K562 (cell line): Measurements from ENCODE around the gene XKR7. TPM values are rescaled to one million over a fixed set of nuclear protein-coding genes. Genes with fewer than 3 reads are reported as not detected.

ENCODE experiments used
- ATAC-seq: fragments of 200-7000 bp; cut with Tn5 transposase; 3 replicates; pipeline ENCODE4 v1.9.1; 2020; ENCODE audit warnings: moderate library complexity
- BruUV-seq: library from RNA; stranded (reverse); fragments of 400-500 nt; replicated peaks from 2 replicates; lab custom pipeline; 2021; lab: Mats Ljungman, UMichigan
- CTCF ChIA-PET: fragments of 300-600 bp; formaldehyde crosslinking; extraction: SDS; loops from one replicate; lab custom pipeline; 2021; ENCODE audit warnings: low intra/inter-chr PET ratio; lab: Yijun Ruan, JAX
- POLR2A ChIA-PET: fragments of 300-600, 350-650 bp; sonication (Branson Sonifier 250); formaldehyde crosslinking; extraction: SDS; loops from one replicate; lab custom pipeline; 2021; ENCODE audit warnings: antibody characterized with exemption, inconsistent platforms; lab: Yijun Ruan, JAX
- DNase-seq, 4 experiments: peaks; one replicate each; pipeline versions ENCODE4 v3.0.0 to v3.0.0-alpha.2; 2011 to 2018; ENCODE audit warnings: low spot score in 3 of 4, mixed read lengths in 3 of 4; ENCODE audit errors: extremely low read depth in 1 of 4
- FAIRE-seq: peaks from 2 replicates; lab custom pipeline; 2011; peaks lifted over from hg19 to GRCh38; lab: Jason Lieb, UNC
- H2AFZ ChIP-seq: 2 replicates; pipeline ENCODE4 v1.6.0; 2011; ENCODE audit warnings: low read depth, low read length, control low read depth, inconsistent platforms
- H3K27ac ChIP-seq: fragments of 200-600 bp; 3 replicates; pipeline ENCODE4 v1.8.0; 2011; ENCODE audit warnings: low read depth, mild to moderate bottlenecking, control low read depth, inconsistent platforms, low read length, moderate library complexity, mixed read lengths; ENCODE audit errors: extremely low read depth
- H3K27me3 ChIP-seq, 2 experiments: fragments of 300-600 bp in 1 of 2; 2 replicates in 1 of 2; 3 replicates in 1 of 2; pipeline versions ENCODE4 v1.6.0 to v1.8.0; 2011; ENCODE audit warnings: inconsistent platforms in 2 of 2, low read length in 2 of 2, mild to moderate bottlenecking in 1 of 2, mixed read lengths in 1 of 2, moderate library complexity in 1 of 2; ENCODE audit not compliant: control insufficient read depth in 2 of 2, insufficient read depth in 2 of 2
- H3K36me3 ChIP-seq: fragments of 300-600 bp; 3 replicates; pipeline ENCODE4 v1.8.0; 2011; ENCODE audit warnings: mild to moderate bottlenecking, low read length, inconsistent platforms; ENCODE audit not compliant: control insufficient read depth, insufficient read depth
- H3K4me1 ChIP-seq, 2 experiments: fragments of 200-600 bp in 1 of 2; replicated peaks in 1 of 2; 2 replicates in 1 of 2; 3 replicates in 1 of 2; pipeline versions ENCODE4 v1.5.1 to v1.8.0; 2011; ENCODE audit warnings: inconsistent platforms in 2 of 2, low read length in 2 of 2, mild to moderate bottlenecking in 1 of 2, mixed read lengths in 1 of 2, moderate library complexity in 1 of 2; ENCODE audit not compliant: control insufficient read depth in 2 of 2, insufficient read depth in 2 of 2
- H3K4me2 ChIP-seq: 2 replicates; pipeline ENCODE4 v1.6.1; 2011; ENCODE audit warnings: low read length, control low read depth, inconsistent platforms, mixed read lengths; ENCODE audit not compliant: insufficient read depth
- H3K4me3 ChIP-seq: fragments of 200-600 bp; sonication (generic), shearing (Covaris generic); 2 replicates; pipeline ENCODE4 v1.5.1; 2016; ENCODE audit warnings: control low read depth, inconsistent platforms
- H3K79me2 ChIP-seq: fragments of 200-600 bp; 3 replicates; pipeline ENCODE4 v1.8.0; 2011; ENCODE audit warnings: low read length, inconsistent platforms; ENCODE audit not compliant: control insufficient read depth, insufficient read depth
- H3K9ac ChIP-seq, 2 experiments: 2 replicates each; pipeline versions ENCODE4 v1.6.0 to v1.6.1; 2011; ENCODE audit warnings: low read depth in 2 of 2, low read length in 2 of 2, control low read depth in 1 of 2, inconsistent platforms in 1 of 2, mild to moderate bottlenecking in 1 of 2, mixed read lengths in 1 of 2; ENCODE audit not compliant: insufficient read depth in 1 of 2
- H3K9me1 ChIP-seq: one replicate; pipeline ENCODE4 v1.6.0; 2011; ENCODE audit warnings: inconsistent platforms, mild to moderate bottlenecking, low read length, moderate library complexity; ENCODE audit not compliant: control insufficient read depth, insufficient read depth
- H3K9me3 ChIP-seq: replicated peaks from 2 replicates; pipeline ENCODE4 v1.5.1; 2011; ENCODE audit warnings: low read depth, low read length, inconsistent platforms; ENCODE audit not compliant: control insufficient read depth, insufficient read depth
- H4K20me1 ChIP-seq: replicated peaks from 2 replicates; pipeline ENCODE4 v1.6.1; 2011; ENCODE audit warnings: low read length, inconsistent platforms, mixed read lengths; ENCODE audit not compliant: control insufficient read depth, insufficient read depth
- CBX3 ChIP-seq, 2 experiments: IDR thresholded peaks; 1 replicate in 1 of 2; 2 replicates in 1 of 2; pipeline ENCODE4 v1.6.1; 2012; ENCODE audit warnings: inconsistent platforms in 2 of 2, low read length in 2 of 2, borderline replicate concordance in 1 of 2, control low read depth in 1 of 2
- CBX5 ChIP-seq: IDR thresholded peaks from 2 replicates; pipeline ENCODE4 v1.6.1; 2014; ENCODE audit warnings: low read depth, borderline replicate concordance
- NR2C1 ChIP-seq, 2 experiments: fragments of 450-650 bp; IDR thresholded peaks; 2 replicates each; pipeline ENCODE4 v1.6.1; 2017; ENCODE audit warnings: mild to moderate bottlenecking in 2 of 2, antibody characterized with exemption in 1 of 2, inconsistent platforms in 1 of 2, missing compliant biosample characterization in 1 of 2, missing genetic modification characterization in 1 of 2
- NR2C2 ChIP-seq, 2 experiments: fragments of 200-800 bp in 1 of 2; sonication (Bioruptor generic) in 1 of 2; sonication (generic) in 1 of 2; formaldehyde crosslinking in 1 of 2; IDR thresholded peaks; 2 replicates each; pipeline versions ENCODE4 v1.6.1 to v1.8.0; 2016 to 2022; ENCODE audit warnings: mild to moderate bottlenecking in 1 of 2, missing compliant biosample characterization in 1 of 2, missing genetic modification characterization in 1 of 2, missing genetic modification reagents in 1 of 2
- SAFB ChIP-seq: fragments of 200-400 bp; formaldehyde crosslinking; IDR thresholded peaks from 2 replicates; pipeline ENCODE4 v1.6.1; 2017; ENCODE audit warnings: low read depth, low read length, borderline replicate concordance
- ZNF696 ChIP-seq: fragments of 250-450 bp; sonication (Bioruptor Pico); conservative IDR thresholded peaks from 2 replicates; pipeline ENCODE4 v1.4.0; 2020; ENCODE audit warnings: mild to moderate bottlenecking, moderate library complexity
- WGBS: fragments of 100-300 bp; shearing (Covaris generic); methylation state at CpG from one replicate; pipeline ENCODE4 v1.1.6; 2016; ENCODE audit warnings: low coverage, mixed read lengths; ENCODE audit not compliant: insufficient coverage; ENCODE audit errors: missing lambda C conversion rate; 5-methylcytosine and 5-hydroxymethylcytosine counted together
- in situ Hi-C: fragments of 300-500 bp; cut with MboI; formaldehyde crosslinking; loops from 4 replicates; pipeline ENCODE4 v1.15.0; 2018; ENCODE audit warnings: inconsistent platforms, mixed read lengths
- intact Hi-C: fragments of 100-400 bp; cut with micrococcal nuclease; formaldehyde crosslinking; loops from 2 replicates; pipeline ENCODE4 v1.14.2; 2022
- polyA plus RNA-seq, 8 experiments: library from polyadenylated mRNA; depleted of rRNA in 4 of 8; stranded (reverse) in 5 of 8; unstranded in 3 of 8; fragments of >200 nt; fragmentation: Nextera tagmentation in 2 of 8; fragmentation: Illumina TruSeq in 1 of 8; extraction: Ambion mirVana in 2 of 8; extraction: Trizol in 1 of 8; gene quantifications; 2 replicates each; pipeline versions ENCODE4 v1.2.1 to v1.2.3, GENCODE V29; 2011 to 2014; ENCODE audit warnings: inconsistent platforms in 1 of 8, missing spikeins in 1 of 8
- total RNA-seq, 7 experiments: library from RNA; depleted of rRNA in 6 of 7; stranded (reverse); fragments of >200 nt in 6 of 7; fragmentation: Illumina TruSeq in 2 of 7; extraction: Trizol in 2 of 7; gene quantifications; 2 replicates each; pipeline versions ENCODE4 v1.2.1 to v1.2.3, GENCODE V29; 2011 to 2021; ENCODE audit warnings: low replicate concordance in 1 of 7

Gene XKR7
- total and polyA plus RNA-seq, 9 of the 15 experiments (the other 6 are each of a cell fraction or from before 2014, with no cell fraction given) = 0.02 TPM; not detected in 8

GRCh38 chr20:31953556-31954148 is 14.3 kb upstream of the XKR7 start:
- TF ChIP-seq ZNF696 (CRISPR knock-in tag) (no peak), CBX5 (0 out of 2 replicates have a peak, but pooled peaks have one; percentile 31), NR2C1 (IDR thresholded peaks at IDR 0.05) (peak; percentile 77), NR2C1 (tag; IDR thresholded peaks at IDR 0.05) (peak; percentile 79), CBX3 (IDR thresholded peaks at IDR 0.05; ENCODE audit: borderline replicate concordance in 1 of 2, low read length in 2 of 2) (peak in 1 of 2 experiments; percentile 87; a peak in 1 of 3 replicates), NR2C2 (CRISPR knock-in tag; IDR thresholded peaks at IDR 0.05) (peak; percentile 68; the same call in 1 of the 2 replicates), NR2C2 (tag; IDR thresholded peaks at IDR 0.05) (peak; percentile 69; the same call in 1 of the 2 replicates), SAFB (no peak)
- Histone ChIP-seq H3K79me2 (peaks cover 30% of the 10 kb centered on the region), H3K36me3 (peaks cover 15% of the 10 kb centered on the region), H3K27me3 (peaks cover 0 to 3% of the 10 kb centered on the region in 2 experiments; a peak in 2 of 5 replicates), H3K9ac (no peak overlapping the region), H3K4me3 (no peak overlapping the region), H3K4me2 (no peak overlapping the region), H3K9me3 (peaks cover under 1% of the 10 kb centered on the region), H4K20me1 (peaks cover 15% of the 10 kb centered on the region), H3K9me1 (peaks cover 4% of the 10 kb centered on the region), H3K27ac (no peak overlapping the region), H3K4me1 (peaks cover 16 to 19% of the 10 kb centered on the region in 2 experiments), H2AFZ (no peak overlapping the region)
- DNase-seq (no peak), FAIRE-seq (no peak), ATAC-seq (no peak)
- intact Hi-C loops = loop anchor here (5.0 kb wide), 4 partner anchors 36 to 139 kb away; no protein-coding TSS in a partner anchor
- ChIA-PET CTCF (interaction anchor here (3.5 kb wide), 1 partner anchor 100 kb away, joined by 49 read pairs; no protein-coding TSS in a partner anchor), POLR2A (no interaction called here)
- no TSS peak for BruUV-seq
- 24% methylated on average over 6 of the region's 6 CpGs for WGBS
- in situ Hi-C loops = loop anchor here (5.0 kb wide), 1 partner anchor 91 kb away; no protein-coding TSS in a partner anchor
